KOPT-K1 (cell line): ENCODE measurements around the gene OSBPL10.

ENCODE experiments used
- H3K27ac ChIP-seq: fragments of 200-600 bp; sonication (generic); 2 replicates; pipeline ENCODE4 v1.5.1; 2016; ENCODE audit warnings: antibody characterized with exemption, mild to moderate bottlenecking, low read depth, low read length; ENCODE audit not compliant: poor library complexity, severe bottlenecking
- H3K36me3 ChIP-seq: fragments of 200-600 bp; sonication (generic); 2 replicates; pipeline ENCODE4 v1.5.1; 2017; ENCODE audit warnings: antibody characterized with exemption, mild to moderate bottlenecking, low read length, moderate library complexity; ENCODE audit not compliant: insufficient read depth
- H3K9me3 ChIP-seq: fragments of 200-600 bp; sonication (generic); 2 replicates; pipeline ENCODE4 v1.5.1; 2017; ENCODE audit warnings: antibody characterized with exemption, low read length, mild to moderate bottlenecking; ENCODE audit not compliant: insufficient read depth, poor library complexity, severe bottlenecking

Gene OSBPL10

GRCh38 chr3:31828007-31828406 is 153.1 kb downstream of the OSBPL10 start:
- Histone ChIP-seq H3K27ac (no peak overlapping the region), H3K36me3 (no peaks in the 10 kb centered on the region)

GRCh38 chr3:31823184-31823583 is 157.9 kb downstream of the OSBPL10 start:
- Histone ChIP-seq H3K9me3 (no peaks in the 10 kb centered on the region), H3K36me3 (no peaks in the 10 kb centered on the region)

More at GRCh38 chr3:31828007-31828406, 153.1 kb downstream of the OSBPL10 start:
- H3K9me3 ChIP-seq, result no peaks in the 10 kb centered on the region

GRCh38 chr3:31821118-31821517 is 159.9 kb downstream of the OSBPL10 start:
- H3K27ac ChIP-seq, result no peak overlapping the region
- H3K36me3 ChIP-seq, result no peaks in the 10 kb centered on the region
- H3K9me3 ChIP-seq, result no peaks in the 10 kb centered on the region

More at GRCh38 chr3:31823184-31823583, 157.9 kb downstream of the OSBPL10 start:
- H3K27ac ChIP-seq, result no peak overlapping the region

GRCh38 chr3:31819441-31819840 is 161.6 kb downstream of the OSBPL10 start:
- no peaks in the 10 kb centered on the region for H3K36me3 ChIP-seq
- no peaks in the 10 kb centered on the region for H3K9me3 ChIP-seq
- H3K27ac ChIP-seq, result no peak overlapping the region

GRCh38 chr3:31817411-31817966 is 163.6 kb downstream of the OSBPL10 start:
- Histone ChIP-seq H3K36me3 (no peaks in the 10 kb centered on the region), H3K9me3 (peaks cover 4% of the 10 kb centered on the region), H3K27ac (no peak overlapping the region)

- Histone ChIP-seq H3K27ac (peak overlapping the region; percentile 68), H3K36me3 (no peaks in the 10 kb centered on the region)
These were observed 165.2 kb downstream of the OSBPL10 start for GRCh38 chr3:31815631-31816440.

GRCh38 chr3:31815006-31815405 is 166.1 kb downstream of the OSBPL10 start:
- Histone ChIP-seq H3K36me3 (no peaks in the 10 kb centered on the region), H3K9me3 (peaks cover 7% of the 10 kb centered on the region), H3K27ac (peak overlapping the region; percentile 68)

More at GRCh38 chr3:31815631-31816440, 165.2 kb downstream of the OSBPL10 start:
- H3K9me3 ChIP-seq, result peaks cover 5% of the 10 kb centered on the region

- H3K27ac ChIP-seq, result no peak overlapping the region
- peaks cover 7% of the 10 kb centered on the region for H3K9me3 ChIP-seq
- no peaks in the 10 kb centered on the region for H3K36me3 ChIP-seq
These were observed 167.4 kb downstream of the OSBPL10 start for GRCh38 chr3:31813686-31814085.

GRCh38 chr3:31813197-31813596 is 167.9 kb downstream of the OSBPL10 start:
- no peaks in the 10 kb centered on the region for H3K36me3 ChIP-seq
- H3K27ac ChIP-seq, result no peak overlapping the region
- H3K9me3 ChIP-seq, result peaks cover 7% of the 10 kb centered on the region

GRCh38 chr3:31810991-31811433 is 170.1 kb downstream of the OSBPL10 start:
- no peak overlapping the region for H3K27ac ChIP-seq
- H3K9me3 ChIP-seq, result peaks cover 7% of the 10 kb centered on the region

GRCh38 chr3:31808143-31808720 is 172.8 kb downstream of the OSBPL10 start:
- Histone ChIP-seq H3K27ac (no peak overlapping the region), H3K36me3 (no peaks in the 10 kb centered on the region), H3K9me3 (peaks cover 3% of the 10 kb centered on the region)

More at GRCh38 chr3:31810991-31811433, 170.1 kb downstream of the OSBPL10 start:
- no peaks in the 10 kb centered on the region for H3K36me3 ChIP-seq

- no peaks in the 10 kb centered on the region for H3K36me3 ChIP-seq
- H3K27ac ChIP-seq, result no peak overlapping the region
- H3K9me3 ChIP-seq, result no peaks in the 10 kb centered on the region
These were observed 176.6 kb downstream of the OSBPL10 start for GRCh38 chr3:31804251-31805051.

- no peaks in the 10 kb centered on the region for H3K9me3 ChIP-seq
- no peaks in the 10 kb centered on the region for H3K36me3 ChIP-seq
- H3K27ac ChIP-seq, result no peak overlapping the region
These were observed 177.9 kb downstream of the OSBPL10 start for GRCh38 chr3:31802981-31803740.

GRCh38 chr3:31800436-31800835 is 180.6 kb downstream of the OSBPL10 start:
- H3K27ac ChIP-seq, result no peak overlapping the region
- H3K36me3 ChIP-seq, result no peaks in the 10 kb centered on the region
- H3K9me3 ChIP-seq, result no peaks in the 10 kb centered on the region
